GM18511 (cell line): ENCODE measurements around the gene TMEM203.
A peak's percentile ranks its signal among the peaks of the same experiment; 100 is the strongest.

Source experiments
- ATAC-seq: cut with Tn5 transposase; IDR thresholded peaks from one replicate; pipeline ENCODE4 v1.9.1; 2021; ENCODE audit warnings: mild to moderate bottlenecking, moderate library complexity; ENCODE audit not compliant: unreplicated experiment

Gene TMEM203

GRCh38 chr9:137230705-137231371, 25.4 kb upstream of the TMEM203 start, which contains the start of gene SLC34A3:
SLC34A3 (plus strand) TSS chr9:137230901; CDS start chr9:137231703, 802 bp downstream.
- ATAC-seq: no peak

GRCh38 chr9:137229903-137230704, 24.7 kb upstream of the TMEM203 start:
- ATAC-seq: no peak

- ATAC-seq: no peak
These were observed 23.8 kb upstream of the TMEM203 start for GRCh38 chr9:137228968-137229896.

- ATAC-seq: no peak
These were observed 23.1 kb upstream of the TMEM203 start for GRCh38 chr9:137228506-137228967.

GRCh38 chr9:137227853-137228505, 22.5 kb upstream of the TMEM203 start:
- ATAC-seq: no peak

DNA sequence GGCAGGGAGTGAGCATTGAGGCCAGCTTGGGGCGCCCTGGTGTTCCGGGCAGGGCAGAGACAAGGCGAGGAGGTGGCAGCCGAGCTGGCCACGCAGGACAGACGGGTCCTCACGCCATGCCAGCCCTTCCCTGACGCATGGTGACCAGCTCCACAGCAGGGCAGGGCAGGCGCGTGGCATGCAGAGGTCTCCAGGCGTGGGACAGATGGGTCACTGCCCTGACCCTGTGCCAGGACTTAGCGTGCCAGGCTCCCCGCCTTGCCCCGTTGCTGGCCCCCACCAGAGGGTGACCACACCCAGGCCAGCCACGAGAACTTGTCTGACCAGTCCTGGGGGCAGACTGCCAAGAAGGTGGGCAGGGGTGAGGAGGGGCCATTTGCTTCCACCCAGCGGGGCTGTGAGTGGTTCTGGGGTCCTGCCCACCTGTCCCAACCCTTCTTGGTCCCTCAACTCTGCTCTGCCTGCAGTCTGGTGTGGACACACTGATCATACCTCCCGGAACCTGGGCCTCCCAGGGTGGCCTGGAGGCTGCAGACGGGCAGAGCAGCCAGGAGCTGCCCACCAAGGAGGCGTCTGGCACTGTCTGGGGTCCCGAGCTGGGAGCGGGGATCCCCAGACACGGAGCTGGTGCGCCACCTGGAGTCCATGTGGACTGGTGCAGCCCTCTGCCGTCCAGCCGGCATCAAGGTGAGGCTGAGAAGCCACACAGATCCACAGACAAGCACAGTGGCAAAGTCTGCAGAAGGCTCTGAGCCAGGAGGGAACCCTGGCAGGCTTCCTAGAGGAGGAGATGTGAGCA, 21.8 kb upstream of the TMEM203 start, which contains the start of gene RNF224:
Gene RNF224, plus strand, starts transcription at position 449 of the 799 bp plus-strand sequence. CDS start 834 bp downstream, outside the sequence.
- no peak for ATAC-seq

DNA sequence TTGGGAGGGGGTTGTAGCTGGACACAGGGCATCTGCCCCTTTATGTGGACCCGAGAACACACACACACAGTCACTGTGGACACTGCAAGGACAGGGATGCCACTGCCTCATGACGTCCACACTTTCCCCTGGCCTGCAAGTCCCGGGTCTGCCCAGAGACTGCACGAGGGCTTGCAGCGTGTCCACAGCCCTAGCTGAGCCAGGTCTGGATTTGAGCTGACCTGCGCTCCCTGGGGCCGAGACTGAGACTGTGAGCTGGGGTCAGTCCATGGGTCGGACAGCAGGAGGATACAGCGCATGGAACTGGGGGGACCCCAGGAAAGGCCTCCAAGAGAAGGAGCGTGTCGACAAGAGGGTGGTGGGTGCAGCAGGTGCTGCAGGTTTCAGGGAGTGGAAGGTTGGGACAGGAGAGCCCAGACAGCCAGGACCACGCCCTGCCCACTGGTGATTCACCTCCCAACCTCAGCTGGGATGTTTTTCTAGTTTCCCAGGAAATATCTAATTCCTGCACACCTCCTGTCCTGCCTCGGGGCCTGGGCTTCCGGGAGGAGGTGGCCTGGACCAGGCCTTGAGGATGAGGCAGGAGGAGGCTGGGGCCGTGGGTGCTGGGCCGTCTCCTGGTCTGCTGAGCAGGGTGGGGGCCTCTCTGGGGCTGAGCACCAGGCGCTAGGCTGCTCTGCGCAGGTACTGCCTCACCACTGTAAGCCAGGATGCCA, 21.0 kb upstream of the TMEM203 start:
- ATAC-seq: no peak

DNA sequence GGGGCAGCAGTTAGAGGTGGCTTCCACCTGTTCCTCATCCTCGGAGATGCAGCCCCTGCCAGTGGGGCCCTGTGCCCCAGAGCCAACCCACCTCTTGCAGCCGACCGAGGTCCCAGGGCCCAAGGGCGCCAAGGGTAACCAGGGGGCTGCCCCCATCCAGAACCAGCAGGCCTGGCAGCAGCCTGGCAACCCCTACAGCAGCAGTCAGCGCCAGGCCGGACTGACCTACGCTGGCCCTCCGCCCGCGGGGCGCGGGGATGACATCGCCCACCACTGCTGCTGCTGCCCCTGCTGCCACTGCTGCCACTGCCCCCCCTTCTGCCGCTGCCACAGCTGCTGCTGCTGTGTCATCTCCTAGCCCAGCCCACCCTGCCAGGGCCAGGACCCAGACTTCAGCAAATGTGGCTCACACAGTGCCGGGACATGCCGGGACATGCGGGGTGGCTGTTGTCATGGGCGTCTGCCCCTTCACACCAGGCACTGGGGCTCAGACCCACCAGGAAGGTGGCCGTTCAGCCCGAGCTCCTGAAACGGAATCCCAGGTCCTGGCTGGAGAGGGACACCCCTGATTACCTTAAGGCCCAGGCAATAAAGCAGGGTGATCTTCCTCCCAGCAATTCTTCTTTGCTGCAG, 20.4 kb upstream of the TMEM203 start:
- no peak for ATAC-seq

GRCh38 chr9:137224830-137225694, 19.6 kb upstream of the TMEM203 start, which contains the start of gene CYSRT1:
CYSRT1 (plus strand) TSS chr9:137225174; CDS start chr9:137225622, 448 bp downstream.
- ATAC-seq: no peak

- peak; percentile 79 for ATAC-seq
These were observed 17.9 kb upstream of the TMEM203 start for GRCh38 chr9:137223078-137223970.

- no peak for ATAC-seq
These were observed 17.0 kb upstream of the TMEM203 start, which contains the start of gene RNF208 for GRCh38 chr9:137222190-137223077. RNF208 (minus strand) TSS chr9:137222240; CDS start chr9:137221212, 1,028 bp downstream.

DNA sequence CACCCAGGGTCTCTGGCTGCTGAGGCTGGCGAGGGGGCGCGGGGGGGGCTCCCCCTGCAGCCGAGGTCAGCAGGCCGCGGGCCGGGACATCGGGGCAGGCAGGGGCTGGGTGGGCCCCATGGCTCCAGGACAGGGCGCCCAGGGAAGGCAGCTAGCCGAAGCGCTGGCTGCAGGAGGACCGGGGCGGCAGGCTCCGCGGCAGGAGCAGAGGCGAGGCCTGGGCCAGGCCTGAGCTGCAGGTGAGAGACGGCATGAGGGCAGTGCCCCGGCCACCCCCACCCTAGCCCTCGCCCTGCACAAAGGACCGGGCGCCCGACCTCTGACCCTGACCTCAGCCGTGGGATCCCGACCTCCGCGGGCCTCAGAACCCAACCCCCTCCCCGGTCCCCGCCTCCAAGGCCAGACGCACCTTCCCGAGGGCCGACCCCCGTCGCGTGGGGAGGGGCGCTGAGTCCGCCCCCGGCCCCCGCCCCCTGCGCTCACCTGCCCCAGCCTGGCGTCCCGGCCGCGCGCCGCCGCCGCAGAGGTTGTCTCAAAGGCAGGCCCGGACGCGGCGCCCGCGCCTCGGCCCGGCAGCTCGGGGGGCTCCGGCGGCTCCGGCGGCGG, 16.2 kb upstream of the TMEM203 start:
- ATAC-seq: no peak

- no peak for ATAC-seq
These were observed 15.7 kb upstream of the TMEM203 start for GRCh38 chr9:137221095-137221505.

DNA sequence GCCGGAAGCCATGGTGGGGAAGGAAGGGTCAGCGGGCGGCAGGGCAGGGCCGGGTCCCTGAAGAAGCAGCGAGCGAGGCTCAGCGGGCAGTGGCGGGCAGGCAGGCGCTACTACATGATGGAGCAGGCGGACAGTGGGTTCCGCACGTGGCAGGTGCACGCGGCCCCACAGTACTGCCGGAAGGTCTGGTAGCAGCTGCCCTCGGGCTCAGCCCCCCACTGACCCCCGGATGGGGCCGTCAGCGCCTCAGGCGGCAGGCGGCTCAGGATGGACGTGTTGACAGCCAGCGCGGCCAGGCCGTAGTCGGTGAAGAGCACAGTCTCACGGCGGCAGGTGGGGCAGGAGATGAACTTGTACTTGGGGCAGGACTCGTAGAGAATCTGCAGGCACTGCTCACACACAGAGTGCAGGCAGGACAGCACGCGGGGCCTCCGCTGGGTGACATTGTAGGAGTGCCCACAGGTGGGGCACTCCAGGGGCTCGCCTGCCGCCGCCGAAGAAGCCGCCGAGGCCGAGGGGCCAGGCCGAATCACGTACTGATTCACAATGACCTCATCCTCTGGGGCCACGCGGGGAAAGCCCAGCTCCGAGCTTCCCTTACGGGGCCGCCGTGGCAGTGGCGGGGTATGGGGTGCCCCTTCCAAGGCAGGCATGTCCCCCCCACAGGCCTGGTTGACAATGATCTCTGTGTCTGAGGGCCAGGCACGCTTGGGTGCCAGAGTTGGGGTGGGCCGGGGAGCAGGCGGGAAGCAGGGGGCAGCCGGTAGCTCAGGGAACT, 15.1 kb upstream of the TMEM203 start:
- no peak for ATAC-seq
